SK-N-MC (cell line): Measurements from ENCODE around the gene GMDS.

Experiments used
- DNase-seq: peaks from one replicate; pipeline ENCODE4 v3.0.0-alpha.2; 2011; ENCODE audit warnings: low read depth, low spot score
- H3K27ac ChIP-seq: fragments of 200-600 bp; sonication (generic); 2 replicates; pipeline ENCODE4 v1.5.1; 2016; ENCODE audit warnings: mixed run types
- H3K36me3 ChIP-seq: fragments of 200-600 bp; sonication (generic); 2 replicates; pipeline ENCODE4 v1.6.1; 2017; ENCODE audit warnings: antibody characterized with exemption, low read length, mixed read lengths; ENCODE audit not compliant: insufficient read depth
- H3K4me3 ChIP-seq: fragments of 200-600 bp; sonication (generic); 2 replicates; pipeline ENCODE4 v1.5.1; 2016
- H3K9ac ChIP-seq: fragments of 200-600 bp; sonication (generic); 2 replicates; pipeline ENCODE4 v1.8.0; 2017; ENCODE audit warnings: mixed run types, mixed read lengths; ENCODE audit not compliant: insufficient read length
- H3K9me3 ChIP-seq: fragments of 200-600 bp; sonication (generic); 2 replicates; pipeline ENCODE4 v1.6.1; 2017; ENCODE audit warnings: low read depth, mild to moderate bottlenecking, antibody characterized with exemption, low read length, moderate library complexity, mixed read lengths
- EZH2 ChIP-seq: fragments of 200-600 bp; sonication (generic); IDR thresholded peaks from one replicate; pipeline ENCODE4 v1.6.1; 2017; ENCODE audit warnings: antibody characterized with exemption
- FOXP2 ChIP-seq: optimal IDR thresholded peaks from 2 replicates; pipeline ENCODE3; 2011; ENCODE audit warnings: mild to moderate bottlenecking, moderate library complexity; ENCODE audit not compliant: insufficient read depth; ENCODE audit errors: extremely low read length, control extremely low read depth
- POLR2AphosphoS5 ChIP-seq: IDR thresholded peaks from 2 replicates; pipeline ENCODE4 v1.6.1; 2012; ENCODE audit warnings: mild to moderate bottlenecking, low read depth, low read length, borderline replicate concordance

The GMDS gene

GRCh38 chr6:2221726-2222274 lies 23.6 kb downstream of the GMDS start:
- no peaks in the 10 kb centered on the region for H3K36me3 ChIP-seq
- H3K9me3 ChIP-seq: no peaks in the 10 kb centered on the region
- TF ChIP-seq EZH2 (no peak), POLR2AphosphoS5 (no peak), FOXP2 (no peak)
- H3K4me3 ChIP-seq: no peak overlapping the region
- no peak overlapping the region for H3K27ac ChIP-seq
- DNase-seq: no peak
- no peak overlapping the region for H3K9ac ChIP-seq

- Histone ChIP-seq H3K4me3 (no peak overlapping the region), H3K27ac (no peak overlapping the region), H3K9me3 (no peaks in the 10 kb centered on the region), H3K36me3 (no peaks in the 10 kb centered on the region), H3K9ac (no peak overlapping the region)
- TF ChIP-seq EZH2: no peak
- DNase-seq: no peak
Observed at GRCh38 chr6:2220154-2220553, 25.3 kb downstream of the GMDS start.

- H3K9me3 ChIP-seq: no peaks in the 10 kb centered on the region
- DNase-seq: no peak
- no peak overlapping the region for H3K4me3 ChIP-seq
- no peak overlapping the region for H3K27ac ChIP-seq
- TF ChIP-seq POLR2AphosphoS5 (no peak), EZH2 (no peak), FOXP2 (no peak)
- no peak overlapping the region for H3K9ac ChIP-seq
- H3K36me3 ChIP-seq: no peaks in the 10 kb centered on the region
Observed at GRCh38 chr6:2218866-2219265, 26.5 kb downstream of the GMDS start.

- TF ChIP-seq FOXP2: no peak
- TF ChIP-seq EZH2: no peak
- no peak for TF ChIP-seq POLR2AphosphoS5
- no peak for DNase-seq
- Histone ChIP-seq H3K36me3 (no peaks in the 10 kb centered on the region), H3K27ac (no peak overlapping the region), H3K9ac (no peak overlapping the region), H3K9me3 (no peaks in the 10 kb centered on the region), H3K4me3 (no peak overlapping the region)
Observed at GRCh38 chr6:2216794-2217383, 28.5 kb downstream of the GMDS start.

- no peak overlapping the region for H3K4me3 ChIP-seq
- DNase-seq: no peak
- TF ChIP-seq POLR2AphosphoS5 (no peak), FOXP2 (no peak), EZH2 (no peak)
- H3K36me3 ChIP-seq: no peaks in the 10 kb centered on the region
- H3K27ac ChIP-seq: no peak overlapping the region
- H3K9ac ChIP-seq: no peak overlapping the region
- no peaks in the 10 kb centered on the region for H3K9me3 ChIP-seq
Observed at GRCh38 chr6:2215342-2215741, 30.1 kb downstream of the GMDS start.

- no peak overlapping the region for H3K27ac ChIP-seq
- no peak overlapping the region for H3K4me3 ChIP-seq
- no peak overlapping the region for H3K9ac ChIP-seq
- DNase-seq: no peak
- no peaks in the 10 kb centered on the region for H3K9me3 ChIP-seq
- H3K36me3 ChIP-seq: no peaks in the 10 kb centered on the region
- no peak for TF ChIP-seq FOXP2
- no peak for TF ChIP-seq EZH2
- no peak for TF ChIP-seq POLR2AphosphoS5
Observed at GRCh38 chr6:2213086-2213485, 32.3 kb downstream of the GMDS start.

GRCh38 chr6:2209226-2209809 lies 36.1 kb downstream of the GMDS start:
- Histone ChIP-seq H3K9me3 (no peaks in the 10 kb centered on the region), H3K36me3 (no peaks in the 10 kb centered on the region), H3K4me3 (no peak overlapping the region), H3K27ac (no peak overlapping the region), H3K9ac (no peak overlapping the region)
- TF ChIP-seq FOXP2: no peak
- TF ChIP-seq EZH2: no peak
- no peak for TF ChIP-seq POLR2AphosphoS5
- no peak for DNase-seq

GRCh38 chr6:2208468-2208867 lies 36.9 kb downstream of the GMDS start:
- TF ChIP-seq FOXP2: no peak
- TF ChIP-seq POLR2AphosphoS5: no peak
- no peak for TF ChIP-seq EZH2
- no peaks in the 10 kb centered on the region for H3K9me3 ChIP-seq
- DNase-seq: no peak
- no peak overlapping the region for H3K27ac ChIP-seq
- no peak overlapping the region for H3K4me3 ChIP-seq
- H3K36me3 ChIP-seq: no peaks in the 10 kb centered on the region
- no peak overlapping the region for H3K9ac ChIP-seq

GRCh38 chr6:2205396-2205795 lies 40.0 kb downstream of the GMDS start:
- no peak overlapping the region for H3K27ac ChIP-seq
- no peaks in the 10 kb centered on the region for H3K36me3 ChIP-seq
- TF ChIP-seq FOXP2 (no peak), POLR2AphosphoS5 (no peak), EZH2 (no peak)
- H3K9me3 ChIP-seq: no peaks in the 10 kb centered on the region
- no peak overlapping the region for H3K9ac ChIP-seq
- no peak overlapping the region for H3K4me3 ChIP-seq
- no peak for DNase-seq
